Neural cell (in vitro differentiated cells): ENCODE measurements around the gene CELF5. TPM values are rescaled to one million over a fixed set of nuclear protein-coding genes. Genes with fewer than 3 reads are reported as not detected.

ENCODE experiments used
- H2AFZ ChIP-seq: fragments of 200-600, 300-800 bp; sonication (generic), shearing (Covaris generic); 2 replicates; pipeline ENCODE4 v1.6.0; 2014; ENCODE audit warnings: low read depth, mild to moderate bottlenecking, antibody characterized with exemption, low read length, moderate library complexity
- H3F3A ChIP-seq: fragments of 200-600 bp; shearing (Covaris generic); 2 replicates; pipeline ENCODE4 v1.6.1; 2016; ENCODE audit warnings: mild to moderate bottlenecking, moderate library complexity, mixed read lengths, antibody characterized with exemption, low read length; ENCODE audit not compliant: insufficient read depth, poor library complexity, severe bottlenecking
- H3K27ac ChIP-seq: fragments of 200-600, 300-800 bp; sonication (generic), shearing (Covaris generic); 2 replicates; pipeline ENCODE4 v1.5.1; 2014; ENCODE audit warnings: mild to moderate bottlenecking, low read length, moderate library complexity
- H3K27me3 ChIP-seq: fragments of 300-800, 200-600 bp; sonication (generic), shearing (Covaris generic); 2 replicates; pipeline ENCODE4 v1.6.0; 2014; ENCODE audit warnings: mild to moderate bottlenecking, low read depth, low read length, moderate library complexity; ENCODE audit not compliant: insufficient read depth
- H3K36me3 ChIP-seq: fragments of 300-800, 200-600 bp; sonication (generic), shearing (Covaris generic); 2 replicates; pipeline ENCODE4 v1.5.1; 2014; ENCODE audit warnings: mild to moderate bottlenecking, antibody characterized with exemption, low read length, moderate library complexity; ENCODE audit not compliant: insufficient read depth
- H3K4me2 ChIP-seq: fragments of 300-800, 200-600 bp; sonication (generic), shearing (Covaris generic); 2 replicates; pipeline ENCODE4 v1.6.0; 2014; ENCODE audit warnings: mild to moderate bottlenecking, low read length
- H3K4me3 ChIP-seq: fragments of 300-800, 200-600 bp; sonication (generic), shearing (Covaris generic); 2 replicates; pipeline ENCODE4 v1.5.1; 2014; ENCODE audit warnings: mild to moderate bottlenecking, low read length, moderate library complexity
- H3K79me2 ChIP-seq: fragments of 200-600 bp; shearing (Covaris generic); replicated peaks from 2 replicates; pipeline ENCODE4 v1.6.0; 2014; ENCODE audit warnings: mild to moderate bottlenecking, low read length, moderate library complexity; ENCODE audit not compliant: insufficient read depth
- H3K9ac ChIP-seq: fragments of 300-800, 200-600 bp; sonication (generic), shearing (Covaris generic); 2 replicates; pipeline ENCODE4 v1.6.1; 2016; ENCODE audit warnings: mild to moderate bottlenecking, low read length, mixed read lengths
- H3K9me2 ChIP-seq: fragments of 200-600 bp; shearing (Covaris generic); 2 replicates; pipeline ENCODE4 v1.6.1; 2016; ENCODE audit warnings: mild to moderate bottlenecking, low read length, mixed read lengths; ENCODE audit not compliant: insufficient read depth
- H3K9me3 ChIP-seq: fragments of 200-600, 300-800 bp; sonication (generic), shearing (Covaris generic); 2 replicates; pipeline ENCODE4 v1.6.1; 2016; ENCODE audit warnings: mild to moderate bottlenecking, mixed run types, low read length, moderate library complexity, mixed read lengths
- H4K20me1 ChIP-seq: fragments of 200-600 bp; shearing (Covaris generic); 2 replicates; pipeline ENCODE4 v1.6.1; 2016; ENCODE audit warnings: mild to moderate bottlenecking, mixed run types; ENCODE audit not compliant: insufficient read depth
- EP300 ChIP-seq: fragments of 450-650 bp; conservative IDR thresholded peaks from 2 replicates; pipeline ENCODE4 v1.6.1; 2014; ENCODE audit warnings: antibody characterized with exemption, mild to moderate bottlenecking, moderate library complexity; ENCODE audit not compliant: poor library complexity, severe bottlenecking
- EZH2 ChIP-seq: fragments of 200-600, 300-800 bp; shearing (Covaris generic), sonication (generic); IDR thresholded peaks from 2 replicates; pipeline ENCODE4 v1.6.1; 2014; ENCODE audit warnings: antibody characterized with exemption, low read length, borderline replicate concordance, mild to moderate bottlenecking; ENCODE audit not compliant: insufficient read depth, poor library complexity, severe bottlenecking
- MXI1 ChIP-seq: fragments of 450-650 bp; conservative IDR thresholded peaks from 2 replicates; pipeline ENCODE4 v1.6.1; 2014; ENCODE audit warnings: antibody characterized with exemption, mild to moderate bottlenecking; ENCODE audit not compliant: poor library complexity, severe bottlenecking
- POLR2AphosphoS5 ChIP-seq: IDR thresholded peaks from 2 replicates; pipeline ENCODE4 v1.6.1; 2012
- RAD21 ChIP-seq: fragments of 450-650 bp; conservative IDR thresholded peaks from 2 replicates; pipeline ENCODE4 v1.6.1; 2014; ENCODE audit warnings: antibody characterized with exemption, mild to moderate bottlenecking, moderate library complexity
- SMC3 ChIP-seq: fragments of 450-650 bp; conservative IDR thresholded peaks from 2 replicates; pipeline ENCODE4 v1.6.1; 2014; ENCODE audit warnings: antibody characterized with exemption, mild to moderate bottlenecking, moderate library complexity; ENCODE audit not compliant: poor library complexity
- TAF1 ChIP-seq: IDR thresholded peaks from 2 replicates; pipeline ENCODE4 v1.6.1; 2012; ENCODE audit warnings: low read depth
- polyA plus RNA-seq: library from polyadenylated mRNA; depleted of rRNA; stranded (reverse); fragments of >200 nt; gene quantifications from 2 replicates; pipeline ENCODE4 v1.2.3, GENCODE V29; 2014
- TF ChIP-seq, protein P1 (sequence below): fragments of 450-650 bp; IDR thresholded peaks from 2 replicates; pipeline ENCODE4 v1.5.1; 2014; ENCODE audit warnings: antibody characterized with exemption, mild to moderate bottlenecking, moderate library complexity; ENCODE audit not compliant: poor library complexity, severe bottlenecking
- TF ChIP-seq, protein P2 (sequence below): IDR thresholded peaks from 2 replicates; pipeline ENCODE4 v1.6.1; 2012; ENCODE audit warnings: borderline replicate concordance

CELF5 gene
- polyA plus RNA-seq, 1 donor from 2014 or later, result 130 TPM

DNA sequence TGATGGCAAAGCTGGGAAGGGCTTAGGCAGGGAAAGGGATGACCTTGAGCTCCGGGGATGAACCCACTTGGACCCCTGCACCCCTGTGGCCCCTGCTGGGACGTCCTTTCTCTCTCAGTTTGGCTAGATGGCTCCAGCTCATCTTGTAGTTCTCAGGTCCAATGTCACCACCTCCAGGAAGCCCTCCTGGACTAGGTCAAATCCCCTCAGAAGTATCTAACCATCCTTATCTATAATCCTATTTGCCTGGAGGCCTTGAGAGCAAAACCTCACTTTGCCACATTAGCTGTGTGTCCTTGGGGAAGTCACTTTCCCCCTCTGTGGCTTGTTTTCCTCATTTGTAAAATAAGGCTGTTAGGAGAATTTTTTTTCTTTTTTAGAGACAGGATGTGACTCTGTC is 99.2 kb downstream of the CELF5 start:
- H3F3A ChIP-seq, result no peaks in the 10 kb centered on the region
- no peak overlapping the region for H2AFZ ChIP-seq
- no peaks in the 10 kb centered on the region for H3K36me3 ChIP-seq
- no peaks in the 10 kb centered on the region for H3K79me2 ChIP-seq
- H3K9me3 ChIP-seq, result no peaks in the 10 kb centered on the region
- H3K27me3 ChIP-seq, result no peaks in the 10 kb centered on the region
- H3K4me3 ChIP-seq, result no peak overlapping the region
- H3K27ac ChIP-seq, result no peak overlapping the region
- TF ChIP-seq, protein P1, sequence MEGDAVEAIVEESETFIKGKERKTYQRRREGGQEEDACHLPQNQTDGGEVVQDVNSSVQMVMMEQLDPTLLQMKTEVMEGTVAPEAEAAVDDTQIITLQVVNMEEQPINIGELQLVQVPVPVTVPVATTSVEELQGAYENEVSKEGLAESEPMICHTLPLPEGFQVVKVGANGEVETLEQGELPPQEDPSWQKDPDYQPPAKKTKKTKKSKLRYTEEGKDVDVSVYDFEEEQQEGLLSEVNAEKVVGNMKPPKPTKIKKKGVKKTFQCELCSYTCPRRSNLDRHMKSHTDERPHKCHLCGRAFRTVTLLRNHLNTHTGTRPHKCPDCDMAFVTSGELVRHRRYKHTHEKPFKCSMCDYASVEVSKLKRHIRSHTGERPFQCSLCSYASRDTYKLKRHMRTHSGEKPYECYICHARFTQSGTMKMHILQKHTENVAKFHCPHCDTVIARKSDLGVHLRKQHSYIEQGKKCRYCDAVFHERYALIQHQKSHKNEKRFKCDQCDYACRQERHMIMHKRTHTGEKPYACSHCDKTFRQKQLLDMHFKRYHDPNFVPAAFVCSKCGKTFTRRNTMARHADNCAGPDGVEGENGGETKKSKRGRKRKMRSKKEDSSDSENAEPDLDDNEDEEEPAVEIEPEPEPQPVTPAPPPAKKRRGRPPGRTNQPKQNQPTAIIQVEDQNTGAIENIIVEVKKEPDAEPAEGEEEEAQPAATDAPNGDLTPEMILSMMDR, result no peak
- TF ChIP-seq RAD21, result no peak
- TF ChIP-seq, protein P2, sequence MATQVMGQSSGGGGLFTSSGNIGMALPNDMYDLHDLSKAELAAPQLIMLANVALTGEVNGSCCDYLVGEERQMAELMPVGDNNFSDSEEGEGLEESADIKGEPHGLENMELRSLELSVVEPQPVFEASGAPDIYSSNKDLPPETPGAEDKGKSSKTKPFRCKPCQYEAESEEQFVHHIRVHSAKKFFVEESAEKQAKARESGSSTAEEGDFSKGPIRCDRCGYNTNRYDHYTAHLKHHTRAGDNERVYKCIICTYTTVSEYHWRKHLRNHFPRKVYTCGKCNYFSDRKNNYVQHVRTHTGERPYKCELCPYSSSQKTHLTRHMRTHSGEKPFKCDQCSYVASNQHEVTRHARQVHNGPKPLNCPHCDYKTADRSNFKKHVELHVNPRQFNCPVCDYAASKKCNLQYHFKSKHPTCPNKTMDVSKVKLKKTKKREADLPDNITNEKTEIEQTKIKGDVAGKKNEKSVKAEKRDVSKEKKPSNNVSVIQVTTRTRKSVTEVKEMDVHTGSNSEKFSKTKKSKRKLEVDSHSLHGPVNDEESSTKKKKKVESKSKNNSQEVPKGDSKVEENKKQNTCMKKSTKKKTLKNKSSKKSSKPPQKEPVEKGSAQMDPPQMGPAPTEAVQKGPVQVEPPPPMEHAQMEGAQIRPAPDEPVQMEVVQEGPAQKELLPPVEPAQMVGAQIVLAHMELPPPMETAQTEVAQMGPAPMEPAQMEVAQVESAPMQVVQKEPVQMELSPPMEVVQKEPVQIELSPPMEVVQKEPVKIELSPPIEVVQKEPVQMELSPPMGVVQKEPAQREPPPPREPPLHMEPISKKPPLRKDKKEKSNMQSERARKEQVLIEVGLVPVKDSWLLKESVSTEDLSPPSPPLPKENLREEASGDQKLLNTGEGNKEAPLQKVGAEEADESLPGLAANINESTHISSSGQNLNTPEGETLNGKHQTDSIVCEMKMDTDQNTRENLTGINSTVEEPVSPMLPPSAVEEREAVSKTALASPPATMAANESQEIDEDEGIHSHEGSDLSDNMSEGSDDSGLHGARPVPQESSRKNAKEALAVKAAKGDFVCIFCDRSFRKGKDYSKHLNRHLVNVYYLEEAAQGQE, result no peak
- no peak for TF ChIP-seq SMC3
- TF ChIP-seq EZH2, result no peak
- TF ChIP-seq MXI1, result no peak
- TF ChIP-seq TAF1, result no peak
- no peak for TF ChIP-seq POLR2AphosphoS5
- no peak for TF ChIP-seq EP300
- no peak overlapping the region for H3K4me2 ChIP-seq
- no peak overlapping the region for H3K9ac ChIP-seq
- H3K9me2 ChIP-seq, result no peaks in the 10 kb centered on the region
- H4K20me1 ChIP-seq, result no peaks in the 10 kb centered on the region

DNA sequence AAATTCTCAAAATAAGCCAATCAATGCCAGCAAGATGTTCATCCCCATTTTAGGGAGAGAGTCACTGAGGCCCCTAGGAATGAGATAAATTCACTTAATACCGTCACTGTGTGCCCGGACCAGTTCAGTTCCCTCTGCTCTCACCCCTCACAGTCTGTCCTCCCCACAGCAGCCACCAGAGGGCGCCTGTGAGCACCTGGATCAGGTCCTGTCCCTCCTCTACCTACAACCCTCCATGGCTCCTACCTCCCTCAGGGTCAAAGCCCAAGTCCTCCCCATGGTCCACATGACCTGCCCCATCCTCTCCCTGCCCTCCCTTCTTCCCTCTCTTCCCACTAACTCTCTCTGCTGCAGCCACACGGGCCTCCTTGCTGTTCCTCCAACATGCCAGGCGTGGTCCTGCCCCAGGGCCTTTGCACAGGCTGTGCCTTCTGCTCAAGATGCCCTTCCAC is 100.0 kb downstream of the CELF5 start:
- no peak overlapping the region for H3K27ac ChIP-seq
- H4K20me1 ChIP-seq, result no peaks in the 10 kb centered on the region
- H2AFZ ChIP-seq, result no peak overlapping the region
- no peak overlapping the region for H3K4me2 ChIP-seq
- H3K27me3 ChIP-seq, result no peaks in the 10 kb centered on the region
- no peak overlapping the region for H3K4me3 ChIP-seq
- no peaks in the 10 kb centered on the region for H3K9me2 ChIP-seq
- H3K9ac ChIP-seq, result no peak overlapping the region
- no peaks in the 10 kb centered on the region for H3K36me3 ChIP-seq
- H3K79me2 ChIP-seq, result no peaks in the 10 kb centered on the region
- TF ChIP-seq, protein P1, result peak; percentile 36
- TF ChIP-seq EZH2 (no peak), RAD21 (no peak)
- H3F3A ChIP-seq, result no peaks in the 10 kb centered on the region
- no peaks in the 10 kb centered on the region for H3K9me3 ChIP-seq
